Measurements from ENCODE around the gene GALNT9.

The GALNT9 gene

GRCh38 chr12:132292328-132293319, 36.8 kb downstream of the GALNT9 start:
- DNase-seq = no peak

GRCh38 chr12:132291402-132292175, 37.8 kb downstream of the GALNT9 start:
- no peak for DNase-seq

GRCh38 chr12:132290203-132290540, 39.2 kb downstream of the GALNT9 start:
- no peak for DNase-seq

- DNase-seq = no peak
These were observed 39.8 kb downstream of the GALNT9 start for GRCh38 chr12:132289356-132290202.

GRCh38 chr12:132288516-132289215, 40.7 kb downstream of the GALNT9 start:
- DNase-seq = no peak

- DNase-seq = no peak
These were observed 41.8 kb downstream of the GALNT9 start for GRCh38 chr12:132287391-132288238.

GRCh38 chr12:132286912-132287311, 42.5 kb downstream of the GALNT9 start:
- no peak for DNase-seq

- DNase-seq = no peak
These were observed 43.3 kb downstream of the GALNT9 start for GRCh38 chr12:132285991-132286681.

GRCh38 chr12:132284827-132285741, 44.3 kb downstream of the GALNT9 start:
- no peak for DNase-seq

- DNase-seq = no peak
These were observed 45.1 kb downstream of the GALNT9 start for GRCh38 chr12:132284071-132284826.

GRCh38 chr12:132282950-132283771, 46.2 kb downstream of the GALNT9 start:
- DNase-seq = peak; percentile 56

GRCh38 chr12:132282031-132282949, 47.1 kb downstream of the GALNT9 start:
- no peak for DNase-seq

- DNase-seq = no peak
These were observed 48.4 kb downstream of the GALNT9 start for GRCh38 chr12:132281038-132281437.

GRCh38 chr12:132280406-132280805, 49.0 kb downstream of the GALNT9 start:
- DNase-seq = no peak

GRCh38 chr12:132279930-132280329, 49.5 kb downstream of the GALNT9 start:
- no peak for DNase-seq

GRCh38 chr12:132279184-132279889, 50.1 kb downstream of the GALNT9 start:
- DNase-seq = no peak

Data from NCI-H2171 (cell line).